H9 (cell line): ENCODE results near the gene TPCN2. TPM values are rescaled to one million over a fixed set of nuclear protein-coding genes. Genes with fewer than 3 reads are reported as not detected.

Experiments
- DNase-seq: peaks from one replicate; pipeline ENCODE4 v3.0.0-alpha.2; 2017
- H2AFZ ChIP-seq: one replicate; pipeline ENCODE4 v1.6.1; 2013; ENCODE audit warnings: mild to moderate bottlenecking, low read length, control low read depth, moderate library complexity
- H2AK5ac ChIP-seq: 2 replicates; pipeline ENCODE4 v1.6.1; 2013; ENCODE audit warnings: low read length, control low read depth, mixed read lengths; ENCODE audit not compliant: insufficient read length
- H2BK120ac ChIP-seq: one replicate; pipeline ENCODE4 v1.6.1; 2013; ENCODE audit warnings: low read depth, mild to moderate bottlenecking, low read length, control low read depth, inconsistent platforms; ENCODE audit not compliant: poor library complexity, severe bottlenecking
- H2BK12ac ChIP-seq: 2 replicates; pipeline ENCODE4 v1.6.1; 2013; ENCODE audit warnings: low read length, control low read depth, mixed read lengths, low read depth; ENCODE audit not compliant: insufficient read length
- H2BK15ac ChIP-seq: 2 replicates; pipeline ENCODE4 v1.6.1; 2013; ENCODE audit warnings: low read depth, low read length, control low read depth
- H2BK20ac ChIP-seq: one replicate; pipeline ENCODE4 v1.6.1; 2013; ENCODE audit warnings: low read depth, mild to moderate bottlenecking, low read length, control low read depth, inconsistent platforms; ENCODE audit not compliant: poor library complexity, severe bottlenecking
- H2BK5ac ChIP-seq: 2 replicates; pipeline ENCODE4 v1.6.1; 2013; ENCODE audit warnings: low read length, control low read depth, mixed read lengths; ENCODE audit not compliant: insufficient read length
- H3K14ac ChIP-seq: 2 replicates; pipeline ENCODE4 v1.6.1; 2013; ENCODE audit warnings: low read length, control low read depth; ENCODE audit not compliant: insufficient read depth
- H3K18ac ChIP-seq: 2 replicates; pipeline ENCODE4 v1.6.1; 2013; ENCODE audit warnings: low read depth, mild to moderate bottlenecking, mixed read lengths, low read length, control low read depth; ENCODE audit not compliant: insufficient read length
- H3K23ac ChIP-seq: 2 replicates; pipeline ENCODE4 v1.6.1; 2013; ENCODE audit warnings: low read length, control low read depth, mixed read lengths, low read depth; ENCODE audit not compliant: insufficient read length
- H3K23me2 ChIP-seq: 2 replicates; pipeline ENCODE4 v1.6.1; 2013; ENCODE audit warnings: low read depth, mild to moderate bottlenecking, mixed read lengths, low read length, control low read depth; ENCODE audit not compliant: insufficient read length, poor library complexity, severe bottlenecking
- H3K27ac ChIP-seq: 2 replicates; pipeline ENCODE4 v1.5.1; 2013; ENCODE audit warnings: low read length, control low read depth, mixed read lengths, low read depth; ENCODE audit not compliant: insufficient read length
- H3K27me3 ChIP-seq: 2 replicates; pipeline ENCODE4 v1.6.1; 2013; ENCODE audit warnings: low read length, control low read depth, inconsistent platforms; ENCODE audit not compliant: insufficient read depth
- H3K4ac ChIP-seq: 2 replicates; pipeline ENCODE4 v1.6.1; 2013; ENCODE audit warnings: low read depth, mild to moderate bottlenecking, control low read depth, inconsistent platforms, low read length, moderate library complexity
- H3K4me1 ChIP-seq: 2 replicates; pipeline ENCODE4 v1.6.1; 2013; ENCODE audit warnings: low read length, control low read depth, inconsistent platforms; ENCODE audit not compliant: insufficient read depth
- H3K4me2 ChIP-seq: 2 replicates; pipeline ENCODE4 v1.6.1; 2013; ENCODE audit warnings: low read length, control low read depth, mixed read lengths; ENCODE audit not compliant: insufficient read length, insufficient read depth
- H3K56ac ChIP-seq: 2 replicates; pipeline ENCODE4 v1.6.1; 2013; ENCODE audit warnings: low read depth, mild to moderate bottlenecking, mixed read lengths, low read length, control low read depth; ENCODE audit not compliant: insufficient read length
- H3K79me1 ChIP-seq: 2 replicates; pipeline ENCODE4 v1.6.1; 2013; ENCODE audit warnings: low read depth, mild to moderate bottlenecking, moderate library complexity, low read length, control low read depth, inconsistent platforms; ENCODE audit not compliant: insufficient read depth, poor library complexity, severe bottlenecking
- H3K79me2 ChIP-seq: 2 replicates; pipeline ENCODE4 v1.6.1; 2013; ENCODE audit warnings: low read length, control low read depth, inconsistent platforms; ENCODE audit not compliant: insufficient read depth
- H3K9ac ChIP-seq: 2 replicates; pipeline ENCODE4 v1.6.1; 2013; ENCODE audit warnings: low read length, control low read depth, mixed read lengths; ENCODE audit not compliant: insufficient read length; ENCODE audit errors: extremely low read depth
- H3K9me3 ChIP-seq: one replicate; pipeline ENCODE4 v1.6.1; 2013; ENCODE audit warnings: low read depth, low read length, inconsistent platforms; ENCODE audit not compliant: control insufficient read depth
- H3T11ph ChIP-seq: one replicate; pipeline ENCODE4 v1.6.1; 2013; ENCODE audit warnings: mild to moderate bottlenecking, low read length, control low read depth, inconsistent platforms
- H4K20me1 ChIP-seq: one replicate; pipeline ENCODE4 v1.6.1; 2013; ENCODE audit not compliant: control insufficient read depth, insufficient read length, insufficient read depth
- H4K5ac ChIP-seq: 2 replicates; pipeline ENCODE4 v1.6.1; 2013; ENCODE audit warnings: low read depth, mild to moderate bottlenecking, mixed read lengths, low read length, control low read depth; ENCODE audit not compliant: insufficient read length
- H4K8ac ChIP-seq: replicated peaks from 2 replicates; pipeline ENCODE4 v1.6.1; 2013; ENCODE audit warnings: low read length, control low read depth, mixed read lengths, low read depth; ENCODE audit not compliant: insufficient read length
- H4K91ac ChIP-seq: 2 replicates; pipeline ENCODE4 v1.6.1; 2013; ENCODE audit warnings: low read depth, mild to moderate bottlenecking, moderate library complexity, mixed read lengths, low read length, control low read depth; ENCODE audit not compliant: insufficient read length
- H3K27ac Mint-ChIP-seq, 3 experiments: 2 replicates in 2 of 3; 3 replicates in 1 of 3; pipeline ENCODE4 v1.8.0; 2020 to 2021; ENCODE audit warnings: mixed read lengths in 3 of 3, mild to moderate bottlenecking in 1 of 3, moderate library complexity in 1 of 3
- H3K27me3 Mint-ChIP-seq: 2 replicates; pipeline ENCODE4 v1.8.0; 2021; ENCODE audit warnings: low read depth, mild to moderate bottlenecking, moderate library complexity, mixed read lengths
- H3K36me3 Mint-ChIP-seq, 3 experiments: 2 replicates in 2 of 3; 3 replicates in 1 of 3; pipeline ENCODE4 v1.8.0; 2020 to 2021; ENCODE audit warnings: low read depth in 3 of 3, mixed read lengths in 3 of 3; ENCODE audit not compliant: insufficient read depth in 1 of 3
- H3K4me1 Mint-ChIP-seq, 2 experiments: 2 replicates each; pipeline ENCODE4 v1.8.0; 2020; ENCODE audit warnings: mixed read lengths in 2 of 2
- H3K4me3 Mint-ChIP-seq, 2 experiments: 2 replicates in 1 of 2; 3 replicates in 1 of 2; pipeline ENCODE4 v1.8.0; 2020 to 2021; ENCODE audit warnings: mild to moderate bottlenecking in 2 of 2, mixed read lengths in 2 of 2, moderate library complexity in 1 of 2
- H3K9me3 Mint-ChIP-seq, 2 experiments: 2 replicates in 1 of 2; 3 replicates in 1 of 2; pipeline ENCODE4 v1.8.0; 2020; ENCODE audit warnings: mild to moderate bottlenecking in 2 of 2, mixed read lengths in 2 of 2, moderate library complexity in 1 of 2
- WGBS: extraction: QIAGEN DNeasy Blood & Tissue Kit; methylation state at CpG from one replicate; pipeline ENCODE4 v1.1.7; 2013; ENCODE audit warnings: missing lambda C conversion rate, low lambda C conversion rate, mixed read lengths; ENCODE audit not compliant: insufficient read length; ENCODE audit errors: extremely low coverage; 5-methylcytosine and 5-hydroxymethylcytosine counted together
- total RNA-seq: library from RNA; stranded (reverse); gene quantifications from 2 replicates; pipeline ENCODE4 v1.2.1, GENCODE V29; 2021
- TF ChIP-seq, protein P1 (sequence below): fragments of 200-600 bp; sonication (generic); conservative IDR thresholded peaks from 3 replicates; pipeline ENCODE4 v1.8.0; 2021; ENCODE audit warnings: antibody characterized with exemption, mild to moderate bottlenecking

TPCN2 gene
- total RNA-seq, 1 experiment from 2014 or later = 16.8 TPM

- Histone ChIP-seq H3K4me1 (peaks cover 4% of the 10 kb centered on the region; the same call in 1 of the 2 replicates), H4K8ac (no peak overlapping the region), H4K20me1 (no peaks in the 10 kb centered on the region), H3K4me2 (peak overlapping the region; percentile 74), H2AK5ac (no peak overlapping the region), H3K27ac (no peak overlapping the region), H4K91ac (no peak overlapping the region), H3K4ac (no peak overlapping the region; the same call in 1 of the 2 replicates), H2BK12ac (no peak overlapping the region), H4K5ac (no peak overlapping the region), H3K18ac (no peak overlapping the region), H3K56ac (no peak overlapping the region), H3K23ac (no peak overlapping the region), H3K14ac (peak overlapping the region; percentile 83; the same call in 1 of the 2 replicates), H3K9ac (peak overlapping the region; percentile 39), H3K79me1 (peaks cover 5% of the 10 kb centered on the region), H3K23me2 (peaks cover 5% of the 10 kb centered on the region), H2AFZ (no peak overlapping the region), H3T11ph (no peak overlapping the region), H2BK5ac (no peak overlapping the region), H2BK15ac (no peak overlapping the region), H2BK20ac (no peak overlapping the region), H2BK120ac (no peak overlapping the region), H3K27me3 (no peaks in the 10 kb centered on the region), H3K9me3 (no peaks in the 10 kb centered on the region), H3K79me2 (peaks cover 12% of the 10 kb centered on the region; the same call in 1 of the 2 replicates)
- Mint-ChIP-seq H3K4me1 (peaks cover 21 to 23% of the 10 kb centered on the region in 2 experiments), H3K9me3 (no peaks in the 10 kb centered on the region), H3K36me3 (peaks cover 0 to 4% (median 2%) of the 10 kb centered on the region in 3 experiments; a peak in 3 of 7 replicates), H3K27me3 (no peaks in the 10 kb centered on the region), H3K27ac (peak overlapping the region in 1 of 3 experiments; percentile 59; a peak in 2 of 7 replicates), H3K4me3 (peak overlapping the region; percentile 65 to 81)
- no peak for DNase-seq
- WGBS = no CpG with 5 or more reads among the region's 15 CpGs
- TF ChIP-seq, protein P1, sequence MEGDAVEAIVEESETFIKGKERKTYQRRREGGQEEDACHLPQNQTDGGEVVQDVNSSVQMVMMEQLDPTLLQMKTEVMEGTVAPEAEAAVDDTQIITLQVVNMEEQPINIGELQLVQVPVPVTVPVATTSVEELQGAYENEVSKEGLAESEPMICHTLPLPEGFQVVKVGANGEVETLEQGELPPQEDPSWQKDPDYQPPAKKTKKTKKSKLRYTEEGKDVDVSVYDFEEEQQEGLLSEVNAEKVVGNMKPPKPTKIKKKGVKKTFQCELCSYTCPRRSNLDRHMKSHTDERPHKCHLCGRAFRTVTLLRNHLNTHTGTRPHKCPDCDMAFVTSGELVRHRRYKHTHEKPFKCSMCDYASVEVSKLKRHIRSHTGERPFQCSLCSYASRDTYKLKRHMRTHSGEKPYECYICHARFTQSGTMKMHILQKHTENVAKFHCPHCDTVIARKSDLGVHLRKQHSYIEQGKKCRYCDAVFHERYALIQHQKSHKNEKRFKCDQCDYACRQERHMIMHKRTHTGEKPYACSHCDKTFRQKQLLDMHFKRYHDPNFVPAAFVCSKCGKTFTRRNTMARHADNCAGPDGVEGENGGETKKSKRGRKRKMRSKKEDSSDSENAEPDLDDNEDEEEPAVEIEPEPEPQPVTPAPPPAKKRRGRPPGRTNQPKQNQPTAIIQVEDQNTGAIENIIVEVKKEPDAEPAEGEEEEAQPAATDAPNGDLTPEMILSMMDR = no peak
Measured at GRCh38 chr11:69049490-69049867, 747 bp downstream of the TPCN2 start.
